ENCODE measurements around the gene ABCB11.
"Not testable (repeated sequence)": the region's sequence is repeated elsewhere in the genome, so short reads cannot be mapped to it uniquely, and the experiment has no call there.

ABCB11 gene

DNA sequence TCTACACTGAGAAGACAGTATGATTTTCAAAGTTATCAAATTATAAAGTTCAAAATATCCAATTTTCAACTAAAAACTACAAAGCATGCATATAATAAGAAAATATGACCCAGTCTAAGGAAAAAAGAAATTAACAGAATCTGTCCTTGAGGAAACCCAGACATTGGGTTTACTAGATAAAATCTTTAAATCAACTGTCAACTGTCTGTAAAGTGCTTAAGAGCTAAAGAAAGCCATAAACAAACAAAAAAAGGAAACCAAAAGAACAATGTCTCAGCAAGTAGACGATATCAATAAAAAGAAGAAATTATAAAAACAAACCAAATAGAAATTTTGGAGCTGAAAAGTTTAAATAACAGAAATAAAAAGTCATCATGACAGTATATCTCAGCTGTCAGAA is 10.5 kb upstream of the ABCB11 start:
- DNase-seq: no peak

DNA sequence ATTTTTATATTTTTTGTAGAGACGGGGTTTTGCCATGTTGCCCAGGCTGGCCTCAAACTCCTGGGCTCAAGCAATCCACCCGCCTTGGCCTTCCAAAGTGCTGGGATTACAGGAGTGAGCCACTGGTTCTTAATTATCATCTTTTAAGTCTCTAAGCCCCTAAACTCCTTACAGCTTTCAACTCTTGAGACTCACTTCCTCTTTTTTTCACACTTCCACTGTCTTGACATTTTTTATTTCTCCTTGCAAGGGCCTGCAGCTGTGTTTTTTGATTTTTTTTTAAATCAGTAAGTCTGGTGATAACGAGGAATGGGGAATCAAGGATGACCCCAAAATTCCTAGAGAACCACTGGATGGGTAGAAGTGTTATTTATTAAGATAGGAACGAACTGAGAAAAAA is 8.6 kb upstream of the ABCB11 start:
- DNase-seq: no peak

DNA sequence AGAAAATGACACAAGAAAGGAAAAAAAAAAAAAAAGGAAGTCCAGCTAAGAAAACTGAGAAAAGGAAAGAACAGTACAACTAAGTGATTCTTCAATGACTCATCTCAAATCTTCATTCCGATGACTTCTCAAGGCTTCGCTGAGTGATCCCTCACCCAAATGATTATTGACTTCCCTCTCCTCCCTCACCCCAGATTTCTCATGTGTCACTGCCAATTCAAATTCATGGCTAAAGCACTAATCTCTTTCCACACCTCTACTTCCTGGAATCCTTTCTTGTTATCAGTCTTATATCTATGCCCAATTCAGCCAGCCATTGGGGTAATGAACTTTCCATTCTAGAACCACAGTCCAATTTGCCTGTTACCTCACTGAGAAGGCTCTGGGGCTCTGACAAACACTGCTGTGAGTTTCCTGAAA is 7.2 kb upstream of the ABCB11 start:
- no peak for DNase-seq

DNA sequence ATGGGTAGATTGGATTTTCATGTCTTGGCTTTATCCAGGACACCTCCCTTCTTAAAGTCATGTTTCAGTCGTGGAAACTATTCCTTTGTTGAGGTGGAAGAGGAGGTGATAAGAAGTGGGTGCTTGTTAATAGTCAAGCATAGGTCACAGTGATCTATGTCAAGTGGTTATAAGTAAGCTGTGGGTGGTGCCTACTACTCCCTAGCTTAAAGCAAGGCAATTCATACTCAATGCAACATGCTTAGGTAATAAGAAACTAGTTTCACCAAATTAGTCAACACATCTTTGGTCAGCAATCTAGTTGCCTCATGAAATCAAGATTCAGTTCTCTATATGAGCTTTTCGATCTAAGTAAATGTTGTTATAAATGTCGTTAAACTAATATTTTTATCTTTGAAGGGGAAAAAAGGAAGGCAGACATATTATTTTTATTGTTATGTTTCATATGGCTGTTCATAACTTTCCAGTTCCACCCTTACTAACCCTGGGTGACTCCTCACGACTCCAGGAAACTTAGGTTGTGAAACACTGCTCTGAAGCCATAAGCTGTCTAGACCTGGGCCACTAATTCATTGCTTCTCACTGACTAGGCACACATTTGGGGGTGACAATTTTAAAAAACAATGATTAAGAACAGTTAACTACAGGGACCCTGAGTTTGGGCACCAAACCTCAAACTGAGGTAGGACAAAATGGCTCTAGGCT is 5.8 kb upstream of the ABCB11 start:
- no peak for DNase-seq

DNA sequence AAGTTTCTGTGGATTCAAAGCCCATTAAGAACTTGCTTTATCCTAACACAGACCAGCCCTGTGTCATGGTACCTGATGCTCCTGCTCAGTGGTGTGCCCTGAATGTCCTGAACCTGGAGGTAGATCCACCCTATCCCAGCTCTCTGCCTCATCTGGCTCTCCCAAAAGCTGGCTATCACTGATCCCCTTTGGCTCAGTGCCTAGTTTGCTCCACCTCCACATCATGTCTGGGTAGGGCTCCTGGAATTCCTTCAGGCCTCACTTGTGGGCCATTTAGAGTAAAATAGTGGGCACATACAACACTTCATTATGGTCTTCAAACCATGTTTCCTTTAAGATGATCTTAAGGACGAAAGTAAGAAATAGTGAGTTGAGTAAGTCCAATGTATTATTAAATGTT is 4.8 kb upstream of the ABCB11 start:
- no peak for DNase-seq

DNA sequence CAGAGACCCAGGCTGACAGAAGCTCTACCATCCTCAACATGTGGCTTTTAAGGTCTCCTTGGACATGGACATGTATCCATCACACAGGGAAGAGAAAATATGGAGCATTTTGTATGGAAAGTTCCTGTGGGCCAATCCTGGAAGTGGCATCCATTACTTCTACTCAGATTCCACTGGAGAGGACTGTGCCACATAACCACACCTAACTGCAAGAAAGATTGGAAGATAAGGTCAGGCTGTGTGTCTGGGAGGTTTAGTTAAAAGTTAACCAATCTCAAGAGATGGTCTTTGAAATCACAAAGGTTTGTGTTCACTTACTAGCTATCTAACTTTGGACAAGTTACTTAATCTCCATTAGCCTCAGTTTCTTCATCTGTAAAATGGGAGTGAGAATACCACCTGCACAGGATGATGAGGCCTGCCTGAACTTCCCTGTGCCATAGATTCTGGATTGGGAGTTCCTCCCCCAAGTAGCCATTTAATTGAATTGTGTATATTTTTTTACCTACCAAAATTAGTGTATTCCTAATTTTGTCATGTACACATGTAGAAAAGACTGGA is 3.9 kb upstream of the ABCB11 start:
- DNase-seq: no peak

DNA sequence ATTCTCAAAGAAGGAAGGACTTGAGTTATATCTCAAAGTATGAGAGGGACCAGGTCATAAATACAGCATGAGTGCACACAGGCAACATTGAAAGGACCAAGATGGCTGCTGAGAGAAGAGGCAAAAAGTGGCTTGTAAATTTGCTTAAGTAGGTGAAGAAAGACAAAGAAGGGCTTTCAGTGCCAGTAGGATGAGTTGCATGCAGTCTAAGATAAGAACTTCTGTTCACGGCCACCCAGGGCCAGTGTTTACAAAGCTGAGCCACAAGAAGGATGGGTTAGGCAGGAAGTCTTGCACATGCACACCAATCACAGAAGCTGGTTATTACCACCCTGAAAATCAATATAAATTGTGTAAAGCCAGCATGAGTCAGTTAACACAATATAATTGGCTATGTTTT is 3.1 kb upstream of the ABCB11 start:
- DNase-seq: no peak

DNA sequence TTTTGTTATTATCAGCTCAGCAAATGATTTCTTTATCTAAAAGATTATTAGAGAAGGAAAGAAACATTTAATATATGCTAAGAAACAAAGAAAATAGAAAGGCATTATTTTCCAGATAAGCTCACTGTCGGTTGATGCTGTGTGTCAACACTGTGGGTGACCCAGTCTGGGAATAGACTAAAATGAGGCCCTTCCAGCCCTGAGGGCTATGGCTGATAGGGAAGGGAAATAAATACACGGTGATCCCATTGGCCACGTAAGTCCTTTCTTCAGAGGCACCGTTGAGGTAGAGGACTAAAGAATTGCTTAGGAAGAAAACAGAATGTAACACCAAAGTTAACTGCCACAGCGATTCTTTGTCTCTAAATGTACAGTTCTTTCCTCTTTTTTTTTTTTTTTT is 1.8 kb downstream of the ABCB11 start:
- no peak for DNase-seq

DNA sequence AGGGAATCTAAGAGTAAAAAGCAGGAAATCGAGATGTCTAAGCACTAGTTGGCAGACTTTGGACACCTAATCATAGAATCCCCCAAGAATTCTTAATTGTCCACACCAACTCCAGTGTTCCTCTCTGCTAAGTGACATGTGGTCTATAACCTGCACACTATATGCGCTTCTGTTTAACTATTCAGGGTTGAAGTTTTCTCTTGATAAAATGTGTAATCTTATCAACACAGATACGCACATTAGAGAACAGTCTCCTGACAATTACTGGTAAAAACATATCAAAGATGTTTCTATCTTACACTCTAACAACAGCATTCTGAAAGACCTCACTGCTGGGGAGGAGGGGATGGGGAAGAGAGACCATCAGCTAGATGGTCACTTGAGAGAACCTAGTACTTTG is 3.9 kb downstream of the ABCB11 start:
- DNase-seq: no peak

DNA sequence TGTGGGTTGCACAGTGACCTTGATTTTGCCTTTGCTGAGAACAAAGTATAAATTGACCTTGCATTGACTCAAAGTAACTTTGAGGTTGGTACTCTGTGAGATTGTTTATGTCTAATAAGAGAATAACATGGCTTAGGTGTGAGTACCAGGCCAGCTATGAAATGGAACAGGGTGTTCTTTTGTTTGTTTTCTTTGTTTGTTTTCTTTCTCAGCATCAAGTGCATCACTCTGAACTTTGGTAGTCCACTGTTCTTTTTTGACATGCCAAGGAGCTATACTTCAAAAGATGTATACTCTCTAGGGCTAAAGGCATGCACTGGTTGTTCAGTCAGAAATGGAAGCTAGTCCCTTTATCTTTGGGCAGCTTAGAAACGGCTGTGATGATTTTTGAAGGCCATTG is 5.1 kb downstream of the ABCB11 start:
- DNase-seq: no peak

DNA sequence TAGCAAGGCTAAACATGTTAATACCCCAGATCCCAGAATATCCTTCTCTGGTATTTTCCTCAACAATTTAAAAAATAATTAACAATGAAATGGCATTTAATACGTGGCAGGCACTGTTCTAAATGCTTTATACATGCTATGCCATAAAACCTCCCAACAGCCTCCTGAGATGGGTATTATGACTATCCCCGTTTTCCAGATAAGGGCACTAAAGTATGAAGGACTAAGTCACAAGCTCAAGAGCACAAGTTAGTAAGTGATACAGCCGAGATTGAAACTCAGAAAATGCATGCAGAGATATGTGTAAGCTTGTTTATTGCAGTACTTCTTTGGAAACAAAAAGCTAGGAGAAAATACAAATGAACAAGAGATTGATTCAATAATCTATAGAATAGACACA is 8.0 kb downstream of the ABCB11 start:
- DNase-seq: no peak

DNA sequence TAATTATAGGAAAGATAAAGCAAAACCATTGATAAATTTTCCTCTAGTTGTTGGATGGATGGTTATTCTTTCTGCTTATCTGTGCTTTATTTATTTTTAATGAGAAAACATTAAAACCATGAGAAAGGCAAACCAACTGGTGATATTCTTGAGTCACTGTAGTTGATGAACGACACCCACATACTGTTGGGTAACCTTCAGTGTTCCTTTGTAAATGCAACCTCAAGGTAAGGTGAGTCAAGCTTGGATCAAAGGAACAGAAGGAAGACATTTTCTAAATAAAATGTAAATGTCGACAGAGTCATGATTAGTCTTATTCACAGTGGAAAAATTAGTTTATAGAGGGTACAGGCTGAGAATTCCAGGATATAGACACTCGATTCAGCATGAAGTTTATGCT is 12.7 kb downstream of the ABCB11 start:
- DNase-seq: no peak

DNA sequence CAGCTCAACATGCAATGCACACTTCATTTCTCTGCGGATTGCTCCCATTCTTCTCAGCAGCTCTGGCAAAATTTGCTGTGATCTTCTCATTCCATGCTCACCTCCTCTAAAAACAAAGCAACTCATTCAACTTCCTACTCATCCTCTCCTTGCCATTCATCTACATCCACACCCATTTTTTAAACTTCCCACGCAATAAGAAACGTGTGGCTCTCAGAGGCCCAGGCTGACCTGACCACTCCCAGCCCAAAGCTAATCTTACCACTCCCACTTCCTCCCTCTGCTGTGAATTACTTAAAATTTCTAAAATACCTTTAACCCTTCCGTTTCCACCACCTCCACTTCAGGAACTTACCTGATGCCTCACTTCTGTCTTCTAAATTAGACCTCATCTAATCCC is 15.2 kb downstream of the ABCB11 start:
- DNase-seq: no peak

DNA sequence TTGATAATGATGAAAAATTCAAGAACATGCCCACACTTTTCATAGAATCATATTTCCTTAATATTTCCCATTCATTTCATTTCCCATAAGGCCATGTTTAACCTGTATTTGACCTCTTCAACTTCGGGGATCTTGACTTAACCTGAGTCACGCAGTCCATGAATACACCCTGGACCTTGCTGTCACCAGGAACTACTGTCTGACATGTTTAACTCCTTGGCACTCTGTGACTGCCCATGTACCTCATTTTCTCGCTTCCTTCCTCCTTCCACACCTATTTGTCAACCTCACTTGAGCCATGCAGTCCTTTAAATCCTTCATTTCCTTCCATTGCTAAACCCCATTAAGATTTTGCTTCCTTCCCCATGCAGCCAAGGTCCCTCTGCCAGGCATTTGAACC is 16.3 kb downstream of the ABCB11 start:
- no peak for DNase-seq

DNA sequence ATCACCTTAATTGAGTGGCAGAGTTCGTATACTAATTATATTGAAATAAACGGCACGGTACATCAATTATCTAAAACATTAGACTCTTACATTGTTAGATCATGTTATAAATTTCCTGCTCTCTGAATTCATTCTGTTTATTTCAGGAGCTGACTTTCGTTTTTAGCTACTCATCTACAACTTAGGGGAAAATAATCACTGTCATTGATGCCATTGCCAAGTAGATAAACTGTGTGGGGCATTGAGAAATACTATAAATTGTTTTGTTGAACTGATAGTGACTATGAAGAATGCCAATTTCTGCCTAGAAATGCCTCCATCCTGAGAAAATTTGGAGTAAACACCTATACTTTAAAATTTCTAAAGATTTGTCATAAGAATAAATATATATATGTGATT is 17.5 kb downstream of the ABCB11 start:
- no peak for DNase-seq

DNA sequence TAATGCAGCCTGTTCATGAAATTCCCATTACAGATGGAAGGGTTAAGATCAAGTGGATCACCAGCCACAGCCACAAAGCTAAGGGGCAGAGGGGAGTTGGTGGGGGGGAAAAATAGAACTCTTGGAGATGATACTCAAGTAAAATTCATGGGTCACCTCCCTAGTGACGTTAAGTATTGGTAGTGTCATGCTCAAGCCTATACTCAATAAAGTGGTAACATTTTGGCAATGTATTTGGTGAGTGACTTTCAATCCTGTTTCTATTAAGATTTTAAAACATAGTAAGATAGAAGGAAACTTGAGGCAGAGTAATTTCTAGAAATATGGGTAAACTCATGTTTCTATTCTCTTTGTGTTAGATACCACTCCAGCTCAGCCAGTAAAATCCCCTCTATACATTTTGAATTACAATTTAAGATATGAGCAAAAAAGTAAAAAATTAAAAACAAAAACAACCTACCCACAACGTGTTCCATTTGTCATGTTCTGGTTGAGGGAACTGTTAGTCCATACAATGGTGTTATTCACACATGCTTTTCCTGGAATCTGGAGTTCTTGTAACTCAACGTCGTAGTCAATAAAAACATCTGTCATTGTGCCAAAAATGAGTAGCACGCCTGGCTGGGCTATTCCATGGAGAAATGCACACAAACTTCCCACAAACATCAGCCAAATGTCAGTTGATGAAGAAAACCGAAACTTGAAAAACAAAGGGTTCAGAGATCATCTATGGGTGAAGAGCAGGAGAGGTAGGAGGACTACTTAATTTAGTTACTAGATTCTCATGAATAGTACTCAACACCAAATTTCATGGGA is 18.1 kb downstream of the ABCB11 start:
- DNase-seq: no peak

DNA sequence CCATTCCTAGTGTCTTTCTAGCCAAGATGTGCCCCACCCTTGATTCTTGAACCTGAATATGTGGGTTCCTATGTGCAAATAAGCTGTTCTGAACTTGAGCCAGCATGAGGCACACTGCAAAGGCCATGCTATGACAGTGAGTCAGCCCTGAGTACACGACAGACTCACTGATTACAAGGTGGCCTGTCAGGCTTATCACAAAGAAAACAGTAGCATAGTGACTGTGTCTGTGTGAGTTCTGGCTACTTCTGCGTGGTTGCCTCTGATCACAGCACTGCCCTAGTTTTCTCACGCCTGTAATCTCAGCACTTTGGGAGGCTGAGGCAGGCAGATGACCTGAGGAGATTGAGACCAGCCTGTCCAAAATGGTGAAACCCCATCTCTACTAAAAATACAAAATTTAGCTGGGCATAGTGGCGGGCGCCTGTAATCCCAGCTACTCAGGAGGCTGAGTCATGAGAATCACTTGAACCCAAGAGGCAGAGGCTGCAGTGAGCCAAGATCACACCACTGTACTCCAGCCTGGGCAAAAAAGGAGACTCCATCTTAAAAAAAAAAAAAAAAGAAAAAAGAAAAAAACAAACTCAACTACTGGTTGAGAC is 18.8 kb downstream of the ABCB11 start:
- not testable (repeated sequence) for DNase-seq

DNA sequence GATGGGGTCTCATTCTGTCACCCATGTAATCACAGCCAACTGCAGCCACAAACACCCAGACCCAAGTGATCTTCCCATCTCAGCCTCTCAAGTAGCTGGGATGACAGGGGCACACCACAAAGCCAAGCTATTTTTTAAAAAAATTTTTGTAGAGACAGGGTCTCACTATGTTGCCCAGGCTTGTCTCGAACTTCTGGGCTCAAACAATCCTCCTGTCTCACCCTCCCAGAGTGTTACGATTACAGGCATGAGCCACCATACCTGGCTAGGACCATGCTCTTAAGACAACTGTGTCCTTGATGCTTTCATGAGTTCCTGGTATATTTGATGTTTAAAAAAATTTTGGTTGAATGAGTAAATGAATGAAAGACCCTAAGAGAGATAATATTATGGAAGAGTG is 19.4 kb downstream of the ABCB11 start:
- no peak for DNase-seq

DNA sequence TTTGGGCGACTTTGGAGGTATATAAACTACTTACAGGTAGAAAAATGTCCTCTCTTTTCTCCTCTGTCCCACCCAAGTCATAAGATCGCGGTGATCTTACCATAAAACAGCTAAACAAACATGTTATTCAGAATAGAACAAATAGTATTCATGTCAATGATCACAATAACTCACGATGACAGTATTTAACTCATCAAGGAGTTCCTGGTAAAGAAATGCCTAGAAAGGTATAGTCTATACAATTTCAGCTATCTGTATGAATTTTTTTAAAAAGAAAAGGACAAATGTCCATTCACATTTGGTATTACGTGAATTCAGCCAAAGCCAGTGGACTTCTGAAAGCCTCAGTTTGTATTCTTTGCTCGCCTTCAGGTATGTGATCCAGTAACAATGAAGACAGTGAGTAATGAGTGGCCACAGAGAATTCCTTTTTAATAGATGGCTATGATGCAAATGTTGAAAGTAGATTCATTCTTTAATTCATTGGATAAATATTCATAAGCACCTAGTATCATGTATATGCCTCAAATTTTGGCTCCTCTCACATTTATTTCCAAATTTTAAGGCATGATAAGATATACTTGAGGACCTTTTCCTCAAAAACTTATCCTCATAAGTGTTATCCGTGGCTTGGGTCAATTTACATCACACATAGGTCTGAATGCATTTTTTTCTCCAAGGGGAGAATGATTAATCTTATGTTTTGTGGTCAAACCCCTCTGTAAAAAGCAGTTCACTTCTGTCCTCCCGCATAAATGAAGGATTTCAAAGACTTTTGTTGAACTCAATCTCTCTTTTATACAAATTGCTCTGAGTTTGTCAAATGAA is 20.3 kb downstream of the ABCB11 start:
- no peak for DNase-seq

DNA sequence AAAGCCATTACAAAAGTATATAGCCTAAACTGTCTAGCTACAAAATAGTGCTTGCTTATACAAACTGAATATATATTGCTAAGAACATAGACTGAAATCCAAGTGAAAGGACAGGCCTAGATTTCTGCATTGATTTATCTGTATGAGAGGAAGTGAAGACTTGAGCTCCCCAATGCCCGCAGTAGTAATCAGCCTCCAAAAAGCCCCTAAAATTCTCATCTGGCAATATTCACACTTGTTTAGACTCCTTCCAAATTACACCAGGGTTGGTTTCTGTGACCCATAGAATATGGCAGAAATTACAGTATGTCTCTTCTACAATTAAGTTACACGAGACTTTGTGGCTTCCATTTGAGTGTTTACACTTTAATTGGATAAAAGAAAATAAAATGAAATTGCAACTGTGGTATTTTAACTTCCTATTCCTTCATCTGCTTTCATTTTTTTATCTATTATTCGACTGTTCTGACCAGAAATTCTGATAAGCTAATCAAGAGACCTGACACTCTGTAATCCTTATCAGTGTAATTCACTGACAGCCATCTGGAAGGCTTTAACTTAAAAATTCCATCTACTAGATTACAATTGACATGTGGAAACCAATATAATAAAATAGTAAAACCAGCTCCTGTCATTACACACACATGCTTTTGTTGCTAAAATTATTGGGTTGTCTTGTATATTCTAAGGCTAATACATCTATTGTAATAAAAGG is 21.1 kb downstream of the ABCB11 start:
- no peak for DNase-seq

DNA sequence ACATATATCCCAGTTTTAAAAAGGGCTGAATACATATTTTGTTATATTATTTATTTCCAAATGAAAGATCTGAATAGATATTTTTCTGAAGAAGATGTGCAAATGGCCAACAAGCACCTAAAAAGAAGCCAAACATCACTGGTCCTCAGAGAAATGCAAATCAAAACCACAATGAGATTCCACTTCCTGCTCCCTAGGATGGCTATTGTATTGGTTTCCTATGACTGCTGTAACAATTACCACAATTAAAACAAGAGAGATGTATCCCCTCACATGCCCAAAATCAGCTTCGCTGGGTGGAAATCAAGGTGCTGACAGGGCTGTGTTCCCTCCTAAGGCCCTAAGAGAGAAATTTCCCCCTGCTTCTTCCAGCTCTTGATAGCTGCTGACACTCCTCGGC is 23.2 kb downstream of the ABCB11 start:
- no peak for DNase-seq

DNA sequence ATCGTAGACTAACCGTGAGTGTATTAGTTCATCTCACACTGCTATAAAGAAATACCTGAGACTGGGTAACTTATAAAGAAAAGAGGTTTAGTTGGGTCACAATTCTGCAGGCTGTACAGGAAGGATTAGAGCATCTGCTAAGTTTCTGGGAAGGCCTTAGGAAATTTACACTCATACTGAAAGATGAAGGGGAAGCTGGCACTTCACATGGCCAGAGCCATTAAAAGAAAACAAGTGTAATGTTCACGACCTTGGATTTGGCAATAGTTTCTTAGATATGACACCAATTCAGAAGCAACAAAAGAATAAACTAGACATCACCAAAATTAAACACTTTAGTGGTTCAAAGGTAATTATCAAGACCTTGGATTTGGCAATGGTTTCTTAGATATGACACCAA is 23.8 kb downstream of the ABCB11 start:
- no peak for DNase-seq

Measured in NCI-H510A treated with DMSO at 0.1 percent for 48 hours (cell line).